Stimulated activated naive CD4-positive, alpha-beta T cell (primary cell): ENCODE data around the gene TRAT1.

Experiments
- DNase-seq, 6 experiments: peaks; one replicate each; lab custom pipeline; 2025; lab: John Stamatoyannopoulos, UW

TRAT1 gene

GRCh38 chr3:108861401-108861800 is 38.8 kb downstream of the TRAT1 start:
- DNase-seq: no peak

- DNase-seq: peak in 3 of 6 experiments; percentile 2 to 33 (median 22)
These were observed 40.5 kb downstream of the TRAT1 start for GRCh38 chr3:108862865-108863798.

- no peak for DNase-seq
These were observed 41.2 kb downstream of the TRAT1 start for GRCh38 chr3:108863799-108864135.

GRCh38 chr3:108877901-108878300 is 55.3 kb downstream of the TRAT1 start:
- DNase-seq: no peak

- DNase-seq: no peak
These were observed 57.3 kb downstream of the TRAT1 start for GRCh38 chr3:108879915-108880314.

- no peak for DNase-seq
These were observed 60.2 kb downstream of the TRAT1 start for GRCh38 chr3:108882762-108883161.

GRCh38 chr3:108883373-108883772 is 60.8 kb downstream of the TRAT1 start:
- no peak for DNase-seq

GRCh38 chr3:108887121-108887520 is 64.5 kb downstream of the TRAT1 start:
- DNase-seq: no peak

- DNase-seq: no peak
These were observed 65.2 kb downstream of the TRAT1 start for GRCh38 chr3:108887777-108888176.

GRCh38 chr3:108891833-108892232 is 69.2 kb downstream of the TRAT1 start:
- no peak for DNase-seq

GRCh38 chr3:108894981-108895380 is 72.4 kb downstream of the TRAT1 start:
- no peak for DNase-seq

GRCh38 chr3:108897883-108898282 is 75.3 kb downstream of the TRAT1 start:
- no peak for DNase-seq

- no peak for DNase-seq
These were observed 76.9 kb downstream of the TRAT1 start for GRCh38 chr3:108899530-108899929.
